Thymus (tissue), 11 donors: Measurements from ENCODE around the gene EXOC6B. TPM values are rescaled to one million over a fixed set of nuclear protein-coding genes. Genes with fewer than 3 reads are reported as not detected.

Experiments
- DNase-seq, 9 donors: peaks; one replicate each; pipeline ENCODE4 v3.0.0-alpha.2; 2013; ENCODE audit warnings: low spot score in 9 of 9, low read depth in 6 of 9, missing footprints in 1 of 9
- H3K27ac ChIP-seq, 2 donors: one replicate each; pipeline ENCODE4 v1.5.1; 2013; ENCODE audit warnings: control low read depth in 1 of 2, low read depth in 1 of 2, low read length in 1 of 2, mild to moderate bottlenecking in 1 of 2, moderate library complexity in 1 of 2
- H3K27me3 ChIP-seq, 2 donors: one replicate each; pipeline ENCODE4 v1.5.1; 2013; ENCODE audit warnings: low read length in 1 of 2; ENCODE audit not compliant: control insufficient read depth in 2 of 2, insufficient read depth in 1 of 2
- H3K36me3 ChIP-seq, 2 donors: one replicate each; pipeline ENCODE4 v1.5.1; 2013; ENCODE audit warnings: low read length in 1 of 2, mild to moderate bottlenecking in 1 of 2, moderate library complexity in 1 of 2; ENCODE audit not compliant: control insufficient read depth in 2 of 2, insufficient read depth in 2 of 2
- H3K4me1 ChIP-seq, 2 donors: one replicate each; pipeline ENCODE4 v1.5.1; 2013; ENCODE audit warnings: low read length in 2 of 2; ENCODE audit not compliant: control insufficient read depth in 2 of 2, insufficient read depth in 2 of 2
- H3K4me3 ChIP-seq, 2 donors: one replicate each; pipeline ENCODE4 v1.5.1; 2013; ENCODE audit warnings: low read length in 2 of 2, control low read depth in 1 of 2, mild to moderate bottlenecking in 1 of 2
- H3K9me3 ChIP-seq, 2 donors: one replicate each; pipeline ENCODE4 v1.5.1; 2013; ENCODE audit warnings: low read length in 1 of 2, mild to moderate bottlenecking in 1 of 2; ENCODE audit not compliant: control insufficient read depth in 2 of 2, insufficient read depth in 1 of 2
- WGBS: extraction: QIAGEN DNeasy Blood & Tissue Kit; methylation state at CpG from one replicate; pipeline ENCODE4 v1.1.7; 2013; 5-methylcytosine and 5-hydroxymethylcytosine counted together
- polyA plus RNA-seq: library from polyadenylated mRNA; stranded (reverse); fragments of 200-250 nt; gene quantifications from one replicate; pipeline ENCODE4 v1.2.3, GENCODE V29; 2013
- total RNA-seq: library from RNA; stranded (reverse); fragments of 120-200 nt; gene quantifications from one replicate; pipeline ENCODE4 v1.2.4, GENCODE V29; 2013
- donor health status: healthy.

EXOC6B gene
- total and polyA plus RNA-seq, 2 donors: 5.0 to 6.2 TPM

DNA sequence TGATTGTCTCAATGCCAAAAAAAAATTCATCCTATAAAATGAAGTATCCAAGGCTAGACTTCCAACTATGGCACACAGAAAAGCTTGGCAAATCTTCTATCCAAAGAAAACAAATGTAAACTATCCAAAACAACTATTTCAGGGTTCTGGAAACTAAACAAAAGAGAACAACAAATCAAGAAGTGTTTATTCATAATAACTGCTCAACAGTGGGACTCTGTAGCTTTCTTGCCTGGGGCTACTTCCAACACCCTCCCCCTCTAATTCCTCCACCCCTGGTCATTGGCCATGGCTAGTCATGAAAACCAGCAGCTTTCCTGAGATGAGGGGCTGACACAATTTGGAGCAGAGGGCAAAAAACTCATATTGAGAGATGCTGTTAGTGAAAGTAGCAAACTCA is 107.0 kb downstream of the EXOC6B start:
- Histone ChIP-seq H3K27me3 (no peaks in the 10 kb centered on the region), H3K4me1 (no peaks in the 10 kb centered on the region), H3K27ac (no peak overlapping the region), H3K36me3 (no peaks in the 10 kb centered on the region), H3K9me3 (no peaks in the 10 kb centered on the region), H3K4me3 (no peak overlapping the region)
- no peak for DNase-seq

DNA sequence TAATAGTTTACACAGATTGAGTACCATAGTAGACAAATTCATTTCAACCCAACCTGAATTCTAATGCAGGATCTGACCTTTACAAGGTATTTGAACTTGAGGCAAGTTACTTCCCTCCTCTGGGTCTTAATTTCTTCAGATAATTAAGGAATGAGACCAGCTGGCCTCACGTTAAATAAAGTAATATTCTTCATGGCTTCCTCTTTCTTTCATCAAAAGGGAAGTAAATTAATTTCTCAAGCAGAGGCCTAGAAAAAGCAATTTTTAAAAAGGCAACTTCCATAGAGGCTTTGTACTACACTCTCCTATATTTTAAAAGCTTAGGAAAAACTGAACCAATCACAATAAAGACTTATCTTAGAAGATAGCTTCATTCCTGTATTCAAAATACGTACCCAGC is 109.2 kb downstream of the EXOC6B start:
- Histone ChIP-seq H3K27me3 (no peaks in the 10 kb centered on the region), H3K9me3 (no peaks in the 10 kb centered on the region), H3K4me3 (no peak overlapping the region), H3K27ac (no peak overlapping the region), H3K36me3 (no peaks in the 10 kb centered on the region), H3K4me1 (no peaks in the 10 kb centered on the region)
- DNase-seq: no peak
- 27% methylated on average over 2 of the region's 2 CpGs for whole genome bisulfite sequencing

DNA sequence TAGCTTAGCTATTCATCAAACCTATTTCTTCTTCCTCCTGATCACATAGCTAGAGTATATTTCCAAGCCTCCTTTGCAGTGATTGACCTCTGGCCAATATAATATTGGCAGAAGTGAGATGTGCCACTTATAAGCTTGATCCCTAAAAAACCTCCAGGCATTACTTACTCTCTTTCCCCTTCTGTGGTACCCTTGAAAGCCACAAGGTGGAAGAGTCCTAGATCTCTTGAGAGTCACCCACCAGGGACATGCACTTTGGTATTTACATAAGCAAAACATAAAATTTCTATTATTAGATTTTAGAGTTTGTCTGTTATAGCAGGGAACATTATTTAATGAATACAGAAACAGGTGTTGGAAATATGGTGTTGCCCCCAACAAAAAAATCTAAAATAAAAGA is 112.0 kb downstream of the EXOC6B start:
- H3K4me3 ChIP-seq: no peak overlapping the region
- no peak for DNase-seq
- no peaks in the 10 kb centered on the region for H3K36me3 ChIP-seq

DNA sequence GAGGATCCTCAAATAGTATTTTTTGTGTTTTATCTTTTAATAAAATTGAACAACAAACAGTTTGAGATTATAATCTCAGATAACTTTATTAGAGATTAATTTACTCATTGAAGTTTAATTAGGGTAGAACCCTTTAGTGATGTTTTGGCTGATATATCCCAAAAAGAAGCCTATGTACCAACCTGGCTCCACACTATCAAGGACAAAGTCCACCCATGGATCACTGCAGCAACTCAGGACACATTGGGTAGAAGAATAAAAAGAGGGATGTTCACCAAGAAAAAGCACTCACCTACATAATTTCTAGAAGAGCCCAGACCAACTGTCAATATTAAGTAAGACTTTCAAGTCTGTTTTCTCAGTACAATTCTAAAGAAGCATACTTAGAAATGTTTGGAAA is 112.9 kb downstream of the EXOC6B start:
- Histone ChIP-seq H3K4me3 (no peak overlapping the region), H3K36me3 (no peaks in the 10 kb centered on the region), H3K27ac (no peak overlapping the region), H3K4me1 (no peaks in the 10 kb centered on the region), H3K9me3 (no peaks in the 10 kb centered on the region), H3K27me3 (no peaks in the 10 kb centered on the region)
- no peak for DNase-seq

More for the DNA sequence above, 112.0 kb downstream of the EXOC6B start:
- H3K4me1 ChIP-seq: no peaks in the 10 kb centered on the region
- H3K27me3 ChIP-seq: no peaks in the 10 kb centered on the region
- H3K27ac ChIP-seq: no peak overlapping the region
- no peaks in the 10 kb centered on the region for H3K9me3 ChIP-seq

DNA sequence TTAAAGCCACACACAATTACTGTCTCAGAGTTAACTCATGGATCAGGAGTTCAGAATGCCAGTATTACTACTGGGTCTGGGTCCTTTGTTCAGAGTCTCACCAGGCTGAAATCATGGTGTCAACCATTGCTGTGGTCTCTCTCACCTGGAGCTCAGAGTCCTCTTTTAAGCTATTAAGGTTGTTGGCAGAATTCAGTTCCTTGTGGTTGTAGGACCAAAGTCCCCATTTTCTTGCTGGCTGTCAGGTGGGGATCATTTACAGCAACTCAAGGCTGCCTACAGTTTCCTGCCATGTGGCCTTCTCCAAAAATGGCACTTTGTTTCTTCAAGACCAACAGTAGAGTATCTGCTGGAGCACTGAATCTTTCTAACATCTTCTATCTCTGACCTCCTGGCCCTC is 113.5 kb downstream of the EXOC6B start:
- no peaks in the 10 kb centered on the region for H3K36me3 ChIP-seq
- no peaks in the 10 kb centered on the region for H3K27me3 ChIP-seq
- no peak for DNase-seq
- H3K27ac ChIP-seq: no peak overlapping the region
- no peaks in the 10 kb centered on the region for H3K4me1 ChIP-seq
- H3K9me3 ChIP-seq: no peaks in the 10 kb centered on the region
- H3K4me3 ChIP-seq: no peak overlapping the region

DNA sequence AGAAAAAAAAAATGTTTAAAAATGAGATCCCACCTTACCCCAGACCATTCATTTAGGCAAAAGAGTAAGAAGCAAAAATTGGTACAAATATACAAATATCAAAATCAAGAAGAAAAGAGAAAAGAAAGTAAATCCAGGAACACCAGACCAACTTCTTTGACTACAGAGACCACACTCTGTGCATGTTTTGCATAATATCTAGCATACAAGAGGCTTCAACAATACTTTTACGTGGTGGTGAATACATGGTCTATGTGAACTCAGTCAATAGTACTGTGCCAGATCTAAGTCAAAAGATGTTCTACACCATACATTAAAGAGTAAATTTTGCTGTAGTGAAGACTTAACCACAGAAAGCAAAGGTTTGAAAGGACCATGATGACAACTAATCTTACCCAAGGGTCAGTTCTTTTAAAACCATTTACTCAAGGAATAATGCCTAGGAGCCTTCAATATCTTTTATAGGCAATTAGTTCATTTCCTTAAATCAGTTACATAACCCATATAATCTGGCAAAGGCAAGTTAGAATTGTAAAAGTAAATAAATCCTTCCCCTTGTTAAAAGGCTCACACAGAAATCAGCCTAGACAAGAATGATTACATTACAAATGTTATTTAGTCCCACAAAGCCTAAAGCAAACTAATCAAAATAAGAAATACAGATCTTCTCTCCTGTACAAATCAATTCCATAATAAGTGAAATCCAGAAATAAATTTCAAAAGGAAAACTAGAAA is 115.2 kb downstream of the EXOC6B start:
- Histone ChIP-seq H3K9me3 (no peaks in the 10 kb centered on the region), H3K4me1 (no peaks in the 10 kb centered on the region), H3K36me3 (no peaks in the 10 kb centered on the region), H3K4me3 (no peak overlapping the region), H3K27ac (no peak overlapping the region), H3K27me3 (no peaks in the 10 kb centered on the region)
- no peak for DNase-seq
- WGBS: 100% methylated on average over 1 of the region's 1 CpG

DNA sequence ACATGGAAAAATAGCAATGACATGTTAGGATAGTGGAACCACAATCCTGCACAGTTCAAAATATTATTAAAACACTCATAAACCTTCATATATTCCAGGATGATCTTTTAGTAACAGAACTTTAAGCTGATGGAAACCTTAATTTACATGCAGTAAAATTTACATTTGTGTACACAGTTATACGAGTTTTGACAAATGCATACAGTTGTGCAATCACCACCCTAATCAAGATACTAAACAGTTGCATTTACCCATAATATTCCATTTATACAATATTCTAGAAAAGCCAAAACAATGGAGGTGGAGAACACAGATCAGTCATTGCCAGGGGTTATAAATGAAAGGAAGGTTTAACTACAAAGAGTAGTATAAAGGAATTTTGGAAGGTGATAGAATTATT is 117.6 kb downstream of the EXOC6B start:
- 97% methylated on average over 1 of the region's 1 CpG for WGBS
- no peak overlapping the region for H3K27ac ChIP-seq
- H3K36me3 ChIP-seq: no peaks in the 10 kb centered on the region
- no peak for DNase-seq
- H3K4me3 ChIP-seq: no peak overlapping the region
- H3K4me1 ChIP-seq: no peaks in the 10 kb centered on the region
- H3K9me3 ChIP-seq: no peaks in the 10 kb centered on the region
- no peaks in the 10 kb centered on the region for H3K27me3 ChIP-seq

DNA sequence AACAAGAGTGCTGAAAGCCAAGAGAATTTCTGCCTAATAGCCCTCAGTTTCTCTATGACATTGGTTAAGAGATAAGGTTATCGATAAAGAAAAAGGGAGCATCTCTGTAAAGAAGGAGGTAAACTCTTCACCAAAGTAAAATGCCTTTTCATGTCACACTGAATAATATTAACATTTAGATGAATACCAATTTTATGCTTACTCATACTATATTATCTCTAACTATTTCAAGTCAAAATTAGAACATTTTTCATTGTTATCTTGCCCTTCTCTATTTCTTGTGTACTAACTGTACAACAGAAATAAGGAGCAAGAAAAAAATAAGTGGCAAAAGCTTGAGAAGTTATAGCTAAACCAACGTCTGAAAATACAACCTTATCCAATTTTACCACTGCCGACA is 127.5 kb downstream of the EXOC6B start:
- WGBS: 96% methylated on average over 3 of the region's 3 CpGs
- Histone ChIP-seq H3K36me3 (no peaks in the 10 kb centered on the region), H3K9me3 (no peaks in the 10 kb centered on the region), H3K27ac (no peak overlapping the region), H3K27me3 (no peaks in the 10 kb centered on the region), H3K4me3 (no peak overlapping the region), H3K4me1 (no peaks in the 10 kb centered on the region)
- no peak for DNase-seq

DNA sequence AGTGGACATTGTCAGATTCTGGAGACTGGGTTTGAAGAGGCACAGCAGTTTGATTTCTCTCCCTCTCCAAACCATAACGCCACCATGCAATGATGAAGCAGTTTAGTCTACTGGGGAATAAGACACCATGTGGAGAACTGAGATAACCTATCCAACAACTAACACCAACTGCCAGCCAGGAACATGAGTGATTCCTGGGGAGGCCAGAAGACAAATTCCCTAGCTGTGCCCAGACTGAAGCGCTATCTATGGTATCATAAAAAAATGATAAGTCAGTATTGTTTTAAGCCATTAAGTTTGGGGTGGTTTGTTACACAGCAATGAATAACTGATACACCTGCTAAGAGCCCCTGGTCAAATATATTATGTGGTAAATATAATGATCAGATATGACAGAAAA is 129.3 kb downstream of the EXOC6B start:
- DNase-seq: no peak
- Histone ChIP-seq H3K27me3 (no peaks in the 10 kb centered on the region), H3K9me3 (no peaks in the 10 kb centered on the region), H3K4me3 (no peak overlapping the region), H3K36me3 (no peaks in the 10 kb centered on the region), H3K27ac (no peak overlapping the region), H3K4me1 (no peaks in the 10 kb centered on the region)
- over 99% methylated on average over 2 of the region's 2 CpGs for WGBS

DNA sequence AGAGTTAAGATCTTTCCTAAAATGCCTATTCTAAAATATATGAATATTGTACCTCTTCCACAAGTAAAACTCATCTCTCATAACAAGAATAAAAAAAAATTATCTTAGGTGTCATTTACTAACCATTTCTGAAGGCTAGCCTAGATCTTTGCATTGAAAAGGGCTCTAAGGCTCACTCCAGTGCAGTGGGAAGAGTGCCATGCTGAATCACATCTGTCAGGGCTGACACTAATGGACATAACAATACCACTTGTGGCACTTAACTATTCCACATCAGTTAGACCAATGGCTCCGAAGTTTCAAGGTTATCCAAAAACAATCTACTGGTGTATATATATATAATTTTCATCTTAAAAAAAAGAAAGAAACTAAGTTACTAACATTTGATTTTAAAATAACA is 130.2 kb downstream of the EXOC6B start:
- WGBS: 91% methylated on average over 1 of the region's 1 CpG
- Histone ChIP-seq H3K27me3 (no peaks in the 10 kb centered on the region), H3K36me3 (no peaks in the 10 kb centered on the region), H3K4me3 (no peak overlapping the region), H3K27ac (no peak overlapping the region), H3K4me1 (no peaks in the 10 kb centered on the region), H3K9me3 (no peaks in the 10 kb centered on the region)
- DNase-seq: no peak
